KMS-11 (cell line): ENCODE measurements around the gene MGMT.

Experiments
- H2AFZ ChIP-seq: fragments of 200-600 bp; sonication (generic); 2 replicates; pipeline ENCODE4 v1.6.1; 2016; ENCODE audit warnings: antibody characterized with exemption, mixed run types, low read depth
- H3K27ac ChIP-seq: fragments of 200-600 bp; sonication (generic); 2 replicates; pipeline ENCODE4 v1.6.1; 2016; ENCODE audit warnings: mild to moderate bottlenecking, mixed run types
- H3K27me3 ChIP-seq: fragments of 200-600 bp; sonication (generic); 2 replicates; pipeline ENCODE4 v1.6.1; 2017; ENCODE audit warnings: mild to moderate bottlenecking, low read depth, mixed run types, moderate library complexity; ENCODE audit not compliant: insufficient read depth
- H3K36me3 ChIP-seq: fragments of 200-600 bp; sonication (generic); 2 replicates; pipeline ENCODE4 v1.6.1; 2017; ENCODE audit warnings: mild to moderate bottlenecking, mixed run types; ENCODE audit not compliant: insufficient read depth
- H3K4me1 ChIP-seq: fragments of 200-600 bp; sonication (generic); 2 replicates; pipeline ENCODE4 v1.6.1; 2016; ENCODE audit warnings: mild to moderate bottlenecking, low read depth, mixed run types; ENCODE audit not compliant: poor library complexity, severe bottlenecking
- H3K4me2 ChIP-seq: fragments of 200-600 bp; sonication (generic); 2 replicates; pipeline ENCODE4 v1.7.0; 2016; ENCODE audit warnings: mild to moderate bottlenecking, mixed run types
- H3K4me3 ChIP-seq: fragments of 200-600 bp; sonication (generic); IDR thresholded peaks from 2 replicates; pipeline ENCODE4 v1.6.1; 2017; ENCODE audit warnings: low read depth, low read length, mixed read lengths; ENCODE audit not compliant: insufficient read depth
- H3K79me2 ChIP-seq: fragments of 200-600 bp; sonication (generic); 2 replicates; pipeline ENCODE4 v1.6.1; 2016; ENCODE audit warnings: low read depth, mixed run types; ENCODE audit not compliant: insufficient read depth
- H3K9ac ChIP-seq: fragments of 200-600 bp; sonication (generic); 2 replicates; pipeline ENCODE4 v1.6.1; 2016; ENCODE audit warnings: mild to moderate bottlenecking, mixed run types
- H4K20me1 ChIP-seq: fragments of 200-600 bp; sonication (generic); 2 replicates; pipeline ENCODE4 v1.6.1; 2016; ENCODE audit warnings: mild to moderate bottlenecking, mixed run types; ENCODE audit not compliant: insufficient read depth
- TF ChIP-seq, protein P1 (sequence below): fragments of 200-600 bp; sonication (generic); conservative IDR thresholded peaks from 2 replicates; pipeline ENCODE4 v1.6.1; 2017; ENCODE audit warnings: low read depth, mild to moderate bottlenecking, antibody characterized with exemption, low read length, moderate library complexity, mixed read lengths

MGMT gene

DNA sequence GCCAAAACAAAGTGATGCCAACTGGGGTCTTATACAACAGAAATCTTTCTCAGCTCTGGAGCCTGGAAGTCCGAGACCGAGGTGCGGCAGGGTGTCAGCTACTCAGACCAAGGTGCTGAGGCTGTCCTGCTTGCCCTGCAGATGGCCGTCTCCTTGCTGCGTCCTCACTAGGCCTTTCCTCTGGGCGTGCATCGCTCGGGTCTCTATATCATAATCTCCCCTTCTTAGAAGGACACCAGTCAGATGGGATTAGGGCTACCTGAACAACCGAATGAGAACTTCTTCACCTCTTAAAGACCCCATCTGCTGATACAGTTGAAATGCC lies 252.3 kb downstream of the MGMT start:
- H3K9ac ChIP-seq, result no peak overlapping the region
- no peaks in the 10 kb centered on the region for H3K27me3 ChIP-seq
- no peaks in the 10 kb centered on the region for H3K4me1 ChIP-seq
- H3K4me2 ChIP-seq, result no peak overlapping the region
- H3K79me2 ChIP-seq, result no peaks in the 10 kb centered on the region
- no peak overlapping the region for H2AFZ ChIP-seq
- no peaks in the 10 kb centered on the region for H4K20me1 ChIP-seq
- TF ChIP-seq, protein P1, sequence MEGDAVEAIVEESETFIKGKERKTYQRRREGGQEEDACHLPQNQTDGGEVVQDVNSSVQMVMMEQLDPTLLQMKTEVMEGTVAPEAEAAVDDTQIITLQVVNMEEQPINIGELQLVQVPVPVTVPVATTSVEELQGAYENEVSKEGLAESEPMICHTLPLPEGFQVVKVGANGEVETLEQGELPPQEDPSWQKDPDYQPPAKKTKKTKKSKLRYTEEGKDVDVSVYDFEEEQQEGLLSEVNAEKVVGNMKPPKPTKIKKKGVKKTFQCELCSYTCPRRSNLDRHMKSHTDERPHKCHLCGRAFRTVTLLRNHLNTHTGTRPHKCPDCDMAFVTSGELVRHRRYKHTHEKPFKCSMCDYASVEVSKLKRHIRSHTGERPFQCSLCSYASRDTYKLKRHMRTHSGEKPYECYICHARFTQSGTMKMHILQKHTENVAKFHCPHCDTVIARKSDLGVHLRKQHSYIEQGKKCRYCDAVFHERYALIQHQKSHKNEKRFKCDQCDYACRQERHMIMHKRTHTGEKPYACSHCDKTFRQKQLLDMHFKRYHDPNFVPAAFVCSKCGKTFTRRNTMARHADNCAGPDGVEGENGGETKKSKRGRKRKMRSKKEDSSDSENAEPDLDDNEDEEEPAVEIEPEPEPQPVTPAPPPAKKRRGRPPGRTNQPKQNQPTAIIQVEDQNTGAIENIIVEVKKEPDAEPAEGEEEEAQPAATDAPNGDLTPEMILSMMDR, result no peak
- H3K27ac ChIP-seq, result no peak overlapping the region
- no peaks in the 10 kb centered on the region for H3K36me3 ChIP-seq
- H3K4me3 ChIP-seq, result no peak overlapping the region

GRCh38 chr10:129719889-129720590 lies 253.0 kb downstream of the MGMT start:
- H4K20me1 ChIP-seq, result no peaks in the 10 kb centered on the region
- TF ChIP-seq, protein P1, result no peak
- H3K4me2 ChIP-seq, result no peak overlapping the region
- no peak overlapping the region for H3K4me3 ChIP-seq
- no peaks in the 10 kb centered on the region for H3K36me3 ChIP-seq
- no peaks in the 10 kb centered on the region for H3K27me3 ChIP-seq
- H3K4me1 ChIP-seq, result no peaks in the 10 kb centered on the region
- H3K79me2 ChIP-seq, result no peaks in the 10 kb centered on the region
- H3K27ac ChIP-seq, result no peak overlapping the region
- H2AFZ ChIP-seq, result no peak overlapping the region
- H3K9ac ChIP-seq, result no peak overlapping the region

DNA sequence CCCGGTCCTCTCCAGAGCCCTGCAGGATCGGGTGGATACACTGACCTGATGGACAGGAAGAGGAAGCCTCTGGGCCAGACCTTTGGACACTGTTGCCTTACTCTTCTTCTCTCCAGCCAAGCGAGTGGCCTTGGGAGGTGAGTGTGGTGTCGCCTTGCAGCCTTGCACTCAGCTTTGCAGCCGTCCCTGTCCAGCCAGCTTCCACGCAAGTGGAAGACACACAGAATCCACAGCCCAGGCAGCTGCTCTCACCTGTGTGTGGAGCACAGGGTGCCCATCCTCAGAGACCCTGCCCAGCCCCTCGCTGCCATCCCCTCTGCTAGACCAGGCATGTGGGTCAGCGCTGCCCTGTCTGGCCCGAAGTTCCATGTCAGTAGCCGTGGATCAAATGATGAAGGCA lies 258.0 kb downstream of the MGMT start:
- no peaks in the 10 kb centered on the region for H4K20me1 ChIP-seq
- H3K4me1 ChIP-seq, result no peaks in the 10 kb centered on the region
- no peaks in the 10 kb centered on the region for H3K27me3 ChIP-seq
- H3K36me3 ChIP-seq, result no peaks in the 10 kb centered on the region
- no peak overlapping the region for H3K27ac ChIP-seq
- no peak overlapping the region for H3K4me3 ChIP-seq
- no peak overlapping the region for H3K9ac ChIP-seq
- TF ChIP-seq, protein P1, result no peak
- no peaks in the 10 kb centered on the region for H3K79me2 ChIP-seq
- no peak overlapping the region for H2AFZ ChIP-seq
- H3K4me2 ChIP-seq, result no peak overlapping the region

GRCh38 chr10:129725482-129725881 lies 258.4 kb downstream of the MGMT start:
- no peaks in the 10 kb centered on the region for H4K20me1 ChIP-seq

More at GRCh38 chr10:129725482-129725881, 258.4 kb downstream of the MGMT start:
- H3K4me1 ChIP-seq, result no peaks in the 10 kb centered on the region
- H2AFZ ChIP-seq, result no peak overlapping the region
- H3K27ac ChIP-seq, result no peak overlapping the region
- H3K4me3 ChIP-seq, result no peak overlapping the region
- H3K9ac ChIP-seq, result no peak overlapping the region
- no peaks in the 10 kb centered on the region for H3K79me2 ChIP-seq
- H3K27me3 ChIP-seq, result no peaks in the 10 kb centered on the region
- TF ChIP-seq, protein P1, result no peak
- no peaks in the 10 kb centered on the region for H3K36me3 ChIP-seq
- H3K4me2 ChIP-seq, result no peak overlapping the region
